ENCODE measurements around the gene MRGPRX2. TPM values are rescaled to one million over a fixed set of nuclear protein-coding genes. Genes with fewer than 3 reads are reported as not detected.
A peak's percentile ranks its signal among the peaks of the same experiment; 100 is the strongest.

MRGPRX2 gene
- total RNA-seq, 1 donor: not detected

DNA sequence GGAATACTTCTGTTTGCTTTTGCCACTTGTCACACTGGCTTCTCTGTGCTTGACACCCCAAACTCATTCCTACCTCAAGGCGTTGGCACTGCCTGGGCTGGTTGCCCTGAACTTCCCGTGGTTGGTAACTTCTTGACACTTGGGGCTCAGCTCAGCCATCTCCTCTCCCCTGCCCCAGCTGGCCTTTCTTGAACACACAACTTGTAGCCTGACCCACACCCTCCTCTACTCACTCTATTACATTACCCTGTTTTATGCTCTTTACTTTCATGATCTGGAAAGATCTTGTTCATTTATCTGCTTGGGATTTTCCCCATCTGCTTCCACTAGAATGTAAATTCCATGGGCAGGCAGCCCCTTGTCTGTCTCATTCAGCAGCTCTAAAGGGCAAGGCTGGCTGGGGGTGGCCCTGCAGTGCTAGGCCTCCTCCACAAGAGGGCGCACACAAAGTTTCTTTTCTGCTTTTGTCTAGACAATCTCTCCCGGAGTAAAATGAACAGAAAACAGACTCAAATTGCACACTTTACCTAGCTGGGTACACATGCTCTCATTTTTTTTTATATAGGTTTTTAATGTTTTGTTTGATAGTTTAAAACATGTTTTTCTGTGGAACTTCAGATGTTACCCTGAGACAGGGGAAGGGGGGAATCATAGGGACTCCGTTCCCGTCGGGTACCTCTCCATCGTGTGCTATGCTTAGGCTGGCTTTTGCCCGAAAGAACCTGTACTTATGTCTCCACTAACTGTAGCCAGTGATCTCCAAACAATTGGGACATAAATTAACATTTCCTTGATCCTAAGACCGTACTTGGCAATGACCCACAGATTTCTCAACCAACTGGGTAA, 16.4 kb upstream of the MRGPRX2 start:
- peak; percentile 16 to 77 (median 24) for DNase-seq (ENCODE audit: low read depth in 2 of 3, low spot score in 2 of 3)

DNA sequence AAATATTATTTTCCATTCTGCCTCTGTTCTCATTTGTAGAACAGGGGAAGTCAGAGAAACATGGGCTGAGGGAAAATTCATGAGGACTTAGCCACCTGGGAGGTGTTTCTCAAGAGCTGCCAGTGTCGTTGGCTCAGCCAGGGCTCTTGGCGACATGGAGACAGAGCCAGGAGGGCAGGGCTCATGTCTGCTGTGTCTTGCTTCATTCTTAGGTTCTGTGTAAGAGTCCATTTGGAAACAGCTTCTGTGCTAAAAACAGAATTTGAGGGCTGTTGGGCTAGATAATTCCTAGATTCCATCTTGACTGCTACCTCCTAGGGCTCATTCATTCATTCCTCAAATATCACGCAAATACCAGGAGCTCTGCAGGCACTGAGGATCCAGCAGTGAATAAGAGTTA, 15.1 kb upstream of the MRGPRX2 start:
- DNase-seq (ENCODE audit: low read depth in 2 of 3, low spot score in 2 of 3): no peak

DNA sequence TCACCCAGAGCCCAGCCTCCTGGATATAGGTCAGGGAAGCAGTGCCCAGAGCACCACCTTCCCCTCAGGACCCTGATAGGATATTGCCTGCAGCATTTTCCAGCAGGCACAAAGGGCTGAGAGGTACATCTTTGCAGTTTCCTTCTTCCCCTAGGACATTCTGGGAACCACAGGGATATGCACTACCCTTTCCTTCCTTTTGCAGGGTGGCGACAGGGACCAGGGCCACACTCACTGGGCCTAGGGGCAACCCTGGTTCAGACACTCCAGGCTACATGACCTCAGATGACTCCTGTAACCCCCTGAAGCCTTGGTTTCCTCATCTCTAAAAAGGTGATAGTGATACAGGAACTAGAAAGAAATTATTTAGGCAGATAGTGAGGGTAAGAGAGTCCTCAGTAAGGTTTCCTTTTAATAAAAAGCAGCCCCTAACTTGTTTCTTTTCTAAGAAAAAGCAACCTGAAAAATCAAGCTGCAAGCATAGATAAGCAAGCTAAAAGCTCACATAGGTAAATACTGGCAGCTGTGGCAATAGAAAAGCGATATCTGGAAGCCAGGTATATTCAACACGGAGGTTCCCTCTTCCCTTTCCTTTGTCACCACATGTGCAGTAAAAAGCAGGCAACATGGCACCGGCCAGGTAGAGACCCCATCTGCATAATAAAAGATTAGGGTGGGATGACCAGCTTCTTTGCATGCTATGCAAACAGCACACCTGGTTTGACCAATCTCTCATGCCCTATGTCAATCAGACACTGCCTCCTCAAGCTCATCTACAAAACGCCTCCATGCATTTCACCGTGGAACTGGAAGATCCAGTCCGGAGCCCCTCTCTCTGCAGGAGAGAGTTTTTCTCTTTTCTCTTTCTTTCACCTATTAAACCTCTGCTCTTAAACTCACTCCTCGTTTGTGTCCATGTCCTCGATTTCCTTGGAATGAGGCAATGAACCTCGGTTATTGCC, 13.2 kb upstream of the MRGPRX2 start:
- DNase-seq (ENCODE audit: low read depth in 2 of 3, low spot score in 2 of 3): no peak

DNA sequence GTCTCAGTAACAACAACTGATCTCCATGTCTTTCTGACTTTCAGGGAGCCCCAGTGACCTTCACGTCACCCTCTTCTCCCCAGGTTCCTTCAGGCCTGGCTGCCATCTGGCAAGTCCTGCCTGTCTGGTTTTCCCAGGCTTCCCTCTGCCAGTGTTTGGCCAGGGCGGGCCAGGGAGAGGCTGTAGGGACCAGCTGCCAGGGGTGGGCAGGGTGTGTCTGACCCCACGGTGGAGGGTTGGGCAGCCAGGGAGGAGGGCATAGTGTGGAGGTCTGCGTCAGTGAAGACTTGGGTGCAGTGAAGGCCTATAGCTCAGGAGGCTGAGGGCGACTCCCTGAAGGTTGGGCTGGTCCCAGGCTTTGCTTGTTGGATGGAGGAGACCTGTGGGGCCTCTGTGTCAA, 11.9 kb upstream of the MRGPRX2 start:
- no peak for DNase-seq (ENCODE audit: low read depth in 2 of 3, low spot score in 2 of 3)

DNA sequence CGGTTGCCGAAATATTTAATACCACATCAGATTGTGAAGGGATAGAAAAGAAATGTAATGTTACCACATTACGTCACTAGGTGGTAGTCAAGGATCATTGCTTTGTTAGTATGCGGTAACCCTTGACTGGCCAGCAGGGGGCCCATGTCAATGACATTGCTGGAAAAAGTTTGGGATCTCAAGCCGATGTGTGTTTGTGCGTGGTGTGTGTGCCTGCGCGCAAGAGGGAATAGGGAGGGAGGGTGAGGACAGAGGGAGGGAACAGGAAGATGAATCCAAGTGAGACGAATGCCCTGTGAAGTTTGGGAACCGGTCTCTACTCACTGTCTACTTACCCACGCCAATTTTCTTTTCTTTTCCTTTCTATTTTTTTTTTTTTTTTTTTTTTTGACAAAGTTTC, 10.7 kb upstream of the MRGPRX2 start:
- DNase-seq (ENCODE audit: low read depth in 2 of 3, low spot score in 2 of 3): peak; percentile 14 to 85 (median 71)

DNA sequence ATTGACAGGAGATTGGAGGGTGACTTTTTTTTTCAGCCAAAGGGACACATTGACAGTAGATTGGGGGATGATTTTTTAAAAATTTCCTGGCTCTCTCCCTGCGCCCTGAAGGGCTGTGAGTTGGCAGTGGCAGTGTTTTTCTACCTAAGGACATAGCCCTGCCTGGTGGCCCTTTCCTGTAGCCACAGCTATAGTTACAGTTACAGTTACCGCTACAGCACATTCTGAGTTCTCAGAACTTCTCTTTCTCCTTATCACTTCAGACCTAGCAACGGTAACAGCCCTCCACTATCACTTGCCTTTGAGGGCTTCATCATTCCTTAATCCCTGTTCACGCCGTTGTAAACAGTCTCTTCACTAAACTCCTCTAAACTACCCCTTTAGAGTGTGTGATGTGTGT, 684 bp downstream of the MRGPRX2 start:
- DNase-seq (ENCODE audit: low read depth in 2 of 3, low spot score in 2 of 3): peak in 1 of 3 donors; percentile 21

DNA sequence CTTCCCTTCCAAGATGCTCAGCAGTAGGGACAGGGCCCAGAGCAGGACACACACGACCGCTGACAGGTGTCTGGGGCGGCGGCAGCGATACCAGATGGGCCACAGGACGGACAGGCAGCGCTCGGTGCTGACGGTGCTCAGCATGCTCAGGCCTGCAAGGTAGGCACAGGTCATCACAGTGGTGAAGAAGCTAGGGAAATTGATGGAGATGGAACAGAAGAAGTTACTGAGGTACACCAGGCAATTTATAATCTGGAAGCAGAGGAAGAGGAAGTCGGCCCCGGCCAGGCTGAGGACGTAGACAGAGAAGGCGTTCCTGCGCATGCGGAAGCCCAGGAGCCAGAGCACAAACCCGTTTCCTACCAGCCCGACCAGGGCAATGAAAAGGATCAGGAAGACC, 4.6 kb downstream of the MRGPRX2 start:
- DNase-seq (ENCODE audit: low read depth in 2 of 3, low spot score in 2 of 3): no peak

DNA sequence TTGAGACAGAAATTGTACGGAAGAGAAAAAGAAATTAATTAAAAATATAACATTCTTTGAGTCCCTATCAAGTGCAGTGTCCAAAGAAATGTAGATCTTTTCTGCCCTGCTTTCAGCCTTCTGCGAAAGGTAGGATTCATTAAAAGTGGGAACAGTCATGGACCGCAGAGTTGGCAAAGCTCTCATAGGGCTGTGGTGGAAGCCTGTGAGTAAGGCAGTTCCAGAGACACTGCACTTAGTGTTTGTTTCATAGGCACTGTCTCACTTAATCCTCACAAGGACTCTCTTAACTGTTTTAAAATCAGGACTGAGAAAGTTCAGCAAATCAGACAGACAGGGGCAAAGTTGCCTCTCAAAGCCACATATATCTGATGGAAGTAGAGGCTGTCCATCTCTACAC, 5.5 kb downstream of the MRGPRX2 start:
- DNase-seq (ENCODE audit: low read depth in 2 of 3, low spot score in 2 of 3): no peak

DNA sequence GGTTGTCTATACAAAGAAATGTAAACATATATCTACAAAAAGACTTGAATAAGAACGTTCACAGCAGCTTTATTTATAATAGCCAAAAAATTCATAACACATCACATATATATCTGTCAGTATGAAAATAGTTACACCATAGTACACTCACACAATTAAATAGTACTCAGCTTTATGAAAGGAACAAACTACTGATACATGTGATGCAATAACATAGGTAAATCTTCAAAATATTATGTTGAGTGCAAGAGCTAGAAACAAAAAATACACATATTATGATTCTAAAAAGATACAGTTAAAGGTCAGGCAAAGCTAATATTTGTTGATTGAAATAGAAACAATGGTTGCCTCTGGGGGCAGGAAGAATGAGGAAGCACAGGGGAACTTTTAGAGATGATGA, 6.6 kb downstream of the MRGPRX2 start:
- DNase-seq (ENCODE audit: low read depth in 2 of 3, low spot score in 2 of 3): no peak

DNA sequence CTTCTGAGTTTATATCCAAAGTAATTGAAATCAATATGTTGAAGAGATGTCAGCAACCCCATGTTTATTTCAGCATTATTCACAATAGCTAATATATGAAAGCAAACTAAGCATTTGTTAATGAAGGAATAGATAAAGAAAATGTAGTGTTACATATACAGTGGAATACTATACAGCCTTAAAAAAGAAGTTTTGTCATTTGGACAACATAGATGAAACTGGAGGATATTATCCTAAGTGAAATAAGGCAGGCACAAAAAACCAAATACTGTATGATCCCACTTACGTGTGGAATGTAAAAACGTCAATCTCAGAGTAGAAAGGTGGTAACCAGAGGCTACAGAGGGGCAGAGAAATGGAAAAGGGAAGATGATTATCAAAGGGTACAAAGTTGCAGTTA, 10.2 kb downstream of the MRGPRX2 start:
- DNase-seq (ENCODE audit: low read depth in 2 of 3, low spot score in 2 of 3): no peak

DNA sequence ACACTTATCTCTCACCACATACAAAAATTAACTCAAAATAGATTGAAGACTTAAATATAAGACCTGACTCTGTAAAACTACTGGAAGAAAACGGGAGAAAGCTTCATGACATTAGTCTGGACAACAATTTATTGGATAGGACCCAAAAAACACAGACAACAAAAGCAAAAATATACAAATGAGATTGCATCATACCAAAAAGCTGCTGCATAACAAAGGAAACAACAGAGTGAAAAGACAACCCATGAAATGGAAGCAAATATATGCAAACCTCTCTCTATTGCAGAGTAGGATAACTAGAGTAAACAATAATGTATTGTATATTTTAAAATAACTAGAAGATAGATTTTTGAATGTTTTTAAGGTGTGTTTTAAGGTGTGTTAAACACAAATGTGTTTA, 11.2 kb downstream of the MRGPRX2 start:
- DNase-seq (ENCODE audit: low read depth in 2 of 3, low spot score in 2 of 3): no peak

DNA sequence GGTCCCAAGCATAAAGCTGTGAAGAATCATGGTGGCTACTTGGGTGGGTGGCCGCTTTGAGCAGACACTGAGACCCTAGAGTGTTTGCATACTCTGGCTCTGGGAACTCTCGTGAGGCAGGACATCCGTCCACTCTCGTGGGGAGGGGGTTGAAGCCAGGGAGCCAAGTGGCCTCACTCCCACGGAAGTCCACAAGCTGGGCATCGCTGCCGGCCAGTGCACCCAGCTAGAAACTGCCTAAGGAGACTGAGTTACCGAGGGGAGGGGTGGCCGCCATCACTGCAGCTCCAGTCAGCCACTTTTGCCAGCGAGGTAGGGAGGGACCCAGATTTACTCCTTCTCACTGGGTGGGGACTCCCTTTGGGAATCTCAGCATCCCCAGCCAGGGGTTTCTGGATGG, 20.5 kb downstream of the MRGPRX2 start:
- DNase-seq (ENCODE audit: low read depth in 2 of 3, low spot score in 2 of 3): no peak

DNA sequence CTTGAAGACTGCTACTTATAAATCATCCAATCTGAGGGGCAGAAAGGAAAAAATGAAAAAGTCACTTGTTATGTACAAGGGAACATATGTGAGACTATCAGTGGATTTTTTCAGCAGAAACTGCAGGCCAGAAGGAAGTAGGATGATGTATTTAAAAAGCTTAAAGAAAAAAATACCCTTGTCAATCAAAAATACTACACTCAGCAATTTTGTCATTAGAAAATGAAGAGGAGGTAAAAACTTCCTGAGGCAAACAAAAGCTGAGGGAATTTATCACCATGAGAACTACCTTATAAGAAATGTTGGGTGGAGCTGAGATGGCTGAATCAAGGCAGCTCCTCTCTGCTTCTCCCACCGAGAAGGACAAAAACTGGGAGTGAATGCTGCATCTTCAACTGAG, 21.1 kb downstream of the MRGPRX2 start:
- DNase-seq (ENCODE audit: low read depth in 2 of 3, low spot score in 2 of 3): no peak

DNA sequence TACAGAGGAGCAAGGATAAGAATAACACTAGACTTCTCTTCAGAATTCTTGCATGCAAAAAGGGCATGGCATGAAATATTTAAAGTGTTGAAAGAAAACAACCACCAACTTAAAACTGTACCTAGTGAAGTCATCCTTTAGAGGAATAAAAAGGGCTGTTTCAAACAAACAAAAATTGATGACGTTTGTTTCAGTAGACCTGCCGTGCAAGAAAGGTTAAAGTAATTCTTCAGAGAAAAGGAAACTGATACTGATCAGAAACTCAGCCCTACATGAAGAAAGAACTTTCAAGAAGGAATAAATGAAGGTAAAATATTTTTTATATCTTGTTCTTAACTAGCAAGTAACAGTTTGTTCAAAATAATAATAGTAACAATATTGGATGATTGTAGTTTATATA, 27.5 kb downstream of the MRGPRX2 start:
- DNase-seq (ENCODE audit: low read depth in 2 of 3, low spot score in 2 of 3): no peak

DNA sequence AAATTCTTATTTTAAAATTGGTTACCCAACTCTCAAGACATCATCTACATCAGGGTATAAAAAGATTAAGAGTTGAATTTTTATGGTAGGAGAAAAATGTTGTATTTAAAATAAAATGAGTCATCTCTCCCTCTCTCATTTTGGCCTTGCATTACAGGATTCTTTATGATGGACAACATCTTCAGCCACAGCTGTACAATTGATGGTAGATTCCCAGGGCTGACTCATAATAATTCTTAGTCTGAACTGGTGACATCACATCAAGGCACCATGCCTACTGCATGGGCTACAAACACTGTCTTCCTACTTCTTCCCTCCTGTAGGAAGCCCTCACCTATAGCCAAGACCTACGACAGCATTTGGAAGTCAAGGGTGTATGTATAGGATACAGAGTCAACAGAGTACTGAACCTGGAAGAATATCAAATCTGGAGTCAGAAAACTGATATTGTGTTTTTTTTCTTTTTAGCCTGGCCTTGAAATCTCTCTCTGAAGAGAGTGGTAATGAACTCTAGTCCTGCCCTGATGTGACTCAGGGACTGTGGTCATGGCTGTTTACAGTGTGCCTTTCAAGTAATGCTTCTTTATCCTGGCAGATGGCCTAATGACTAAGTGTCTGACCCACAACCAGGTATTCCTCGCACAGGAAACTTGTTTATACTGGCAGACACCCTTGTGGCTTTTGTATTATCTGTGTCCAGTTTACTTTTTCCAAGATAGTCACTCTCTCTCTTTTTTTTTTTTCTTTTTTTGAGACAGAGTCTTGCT, 32.5 kb downstream of the MRGPRX2 start:
- DNase-seq (ENCODE audit: low read depth in 2 of 3, low spot score in 2 of 3): no peak

DNA sequence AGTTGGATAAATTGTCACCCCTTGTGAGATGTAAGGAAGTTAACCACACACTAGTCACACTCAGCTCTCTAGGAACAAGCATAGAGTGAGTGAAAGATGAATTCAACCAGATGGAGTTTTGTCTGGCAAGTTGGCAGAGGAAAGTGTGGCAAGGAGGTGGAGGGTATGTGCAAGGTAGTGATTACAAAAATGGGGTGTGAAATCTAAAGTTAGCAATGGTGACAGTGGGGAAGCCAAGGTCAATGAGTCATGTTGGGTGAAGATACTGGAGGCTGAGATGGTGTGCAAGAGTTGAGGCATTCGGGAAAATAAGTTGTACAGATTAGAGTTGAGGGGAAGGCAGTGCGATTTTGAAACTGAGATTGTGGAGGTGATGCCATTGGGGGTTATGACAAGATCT, 33.7 kb downstream of the MRGPRX2 start:
- DNase-seq (ENCODE audit: low read depth in 2 of 3, low spot score in 2 of 3): no peak

DNA sequence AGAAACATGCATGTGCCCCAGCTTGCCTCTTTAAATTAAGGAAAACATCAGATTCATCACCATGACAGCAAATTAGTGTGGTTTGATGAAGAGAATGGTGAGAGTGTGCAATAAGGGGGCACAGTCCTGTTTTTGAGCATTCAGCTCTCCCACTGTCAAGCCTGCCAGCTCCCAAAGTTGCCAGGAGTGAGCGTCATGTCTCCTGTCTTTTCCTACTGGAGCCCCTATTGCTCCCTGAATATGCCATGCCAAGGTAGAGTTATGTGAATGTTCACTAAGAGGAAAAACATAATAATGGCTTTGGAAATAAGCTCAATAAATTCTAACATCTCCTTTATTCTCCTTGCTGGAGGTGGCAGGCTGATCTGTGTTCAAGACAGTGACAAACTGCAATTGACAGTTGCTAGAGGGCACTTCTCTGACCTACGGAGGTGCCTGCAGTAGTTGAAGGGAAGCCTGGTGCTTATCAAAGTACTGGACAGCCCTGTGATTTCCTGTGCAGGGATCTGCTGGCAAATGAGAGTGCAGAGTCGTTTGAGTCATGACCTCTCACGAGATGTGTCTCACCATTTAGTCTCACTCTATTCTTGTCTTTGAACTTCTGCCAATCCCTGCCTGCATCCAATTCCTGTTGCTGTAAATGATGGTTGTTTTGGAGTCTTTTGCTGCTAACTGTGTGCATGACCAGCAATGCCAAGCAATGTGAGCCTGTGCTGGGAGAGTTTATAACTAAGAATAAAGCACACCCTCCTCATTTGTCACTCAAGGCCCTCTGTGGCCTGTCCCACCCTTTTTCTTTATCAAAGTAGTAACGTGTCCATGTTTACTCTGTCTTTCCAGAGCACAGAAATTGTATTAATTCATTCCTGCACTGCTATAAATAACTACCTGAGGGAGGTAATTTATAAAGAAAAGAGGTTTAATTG, 34.8 kb downstream of the MRGPRX2 start:
- DNase-seq (ENCODE audit: low read depth in 2 of 3, low spot score in 2 of 3): peak in 1 of 3 donors; percentile 14

DNA sequence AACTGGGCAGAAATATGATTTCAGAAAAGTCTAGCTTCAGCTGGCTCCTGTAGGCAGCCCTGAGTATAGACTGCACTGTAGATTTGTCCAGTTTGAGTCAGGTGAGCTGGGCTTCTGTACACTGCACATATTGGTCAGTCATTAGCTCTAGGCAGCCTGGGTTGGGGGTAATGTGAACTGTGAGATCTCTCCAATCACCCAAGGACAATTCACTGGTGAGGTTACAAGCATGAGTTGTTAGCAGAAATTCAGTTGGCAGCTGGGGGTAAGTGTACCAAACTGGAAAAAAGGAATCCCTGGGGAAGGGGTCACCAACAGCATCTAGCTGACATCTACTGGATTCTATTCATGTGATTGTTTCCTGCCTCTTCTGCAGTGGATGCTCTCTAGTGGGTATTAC, 39.7 kb downstream of the MRGPRX2 start:
- DNase-seq (ENCODE audit: low read depth in 2 of 3, low spot score in 2 of 3): no peak

DNA sequence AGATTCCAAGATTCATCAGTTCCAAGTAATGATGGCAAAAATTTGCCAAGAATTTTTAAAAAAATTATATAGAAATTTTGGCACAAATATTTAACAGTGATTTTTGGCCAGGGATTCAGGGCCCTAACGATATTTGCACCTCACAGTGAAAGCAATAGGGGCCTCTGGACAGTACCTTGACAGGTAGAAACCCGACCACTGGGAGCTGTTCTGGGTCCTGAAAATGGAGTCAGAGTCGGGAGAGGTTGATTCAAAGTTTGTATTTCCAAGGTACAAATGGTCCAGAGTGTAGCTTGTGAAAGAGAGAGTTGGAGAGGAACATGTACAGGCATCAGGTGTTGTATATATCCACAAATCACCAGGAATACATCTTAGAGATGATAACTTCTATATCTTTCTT, 41.6 kb downstream of the MRGPRX2 start:
- peak in 1 of 3 donors; percentile 37 for DNase-seq (ENCODE audit: low read depth in 2 of 3, low spot score in 2 of 3)
